HS-5 (cell line): ENCODE measurements around the gene C4BPB.

ENCODE experiments used
- DNase-seq: peaks from one replicate; pipeline ENCODE4 v3.0.0-alpha.2; 2012; ENCODE audit warnings: low read depth

C4BPB gene

GRCh38 chr1:207145401-207146058 lies 56.9 kb downstream of the C4BPB start:
- DNase-seq: no peak
